ENCODE data around the gene THAP4. TPM values are rescaled to one million over a fixed set of nuclear protein-coding genes. Genes with fewer than 3 reads are reported as not detected.

THAP4 gene
- total and polyA plus RNA-seq, 2 of the 13 experiments (the other 11 are each of a cell fraction or from before 2014, with no cell fraction given), result 59.7 to 75.7 TPM

GRCh38 chr2:241673797-241674725 lies 37.1 kb upstream of the THAP4 start:
- ChIA-PET POLR2A (no interaction called here), CTCF (ENCODE audit: low intra/inter-chr PET ratio, low total read pairs) (no interaction called here)
- FAIRE-seq (no peak), ATAC-seq (peak; percentile 58), DNase-seq (ENCODE audit: low spot score) (peak; percentile 28)
- Histone ChIP-seq H3K27me3 (ENCODE audit: control insufficient read depth in 1 of 2, insufficient read depth in 2 of 2, low read length in 2 of 2) (no peaks in the 10 kb centered on the region), H3K36me3 (replicated peaks in 1 of 2; ENCODE audit: control insufficient read depth in 1 of 2, insufficient read depth in 2 of 2, low read length in 2 of 2) (peaks cover 38 to 73% of the 10 kb centered on the region in 2 experiments), H3K27ac (ENCODE audit: extremely low read length, insufficient read depth, low read length) (no peak overlapping the region), H3K79me2 (ENCODE audit: insufficient read depth, low read length) (no peaks in the 10 kb centered on the region), H3K9me3 (ENCODE audit: low read length) (no peaks in the 10 kb centered on the region), H3K4me3 (replicated peaks in 1 of 3; ENCODE audit: insufficient read depth in 1 of 3, low read depth in 2 of 3, low read length in 3 of 3) (no peak overlapping the region), H3K9ac (ENCODE audit: insufficient read depth, low read depth, low read length) (no peak overlapping the region), H3K4me1 (ENCODE audit: insufficient read depth, low read length) (no peaks in the 10 kb centered on the region), H3K4me2 (ENCODE audit: low read depth, low read length) (no peak overlapping the region), H2AFZ (ENCODE audit: low read length) (no peak overlapping the region), H4K20me1 (ENCODE audit: insufficient read depth, low read length) (no peaks in the 10 kb centered on the region)
- in situ Hi-C loops (cut with HindIII; ENCODE audit: extremely low pct_ligation_motif_present, low pct_unique_long_range_greater_than_20kb), result no loop called here
- 97% methylated on average over 21 of the region's 21 CpGs for WGBS (ENCODE audit: low lambda C conversion rate)
- BruUV-seq (replicated peaks), result no TSS peak
- intact Hi-C loops (cut with micrococcal nuclease; ENCODE audit: unreplicated experiment), result no loop called here
- TF ChIP-seq ZNF251 (CRISPR knock-in tag; IDR thresholded peaks at IDR 0.05), result no peak
- TF ChIP-seq FOXJ3 (CRISPR knock-in tag; IDR thresholded peaks at IDR 0.05; ENCODE audit: borderline replicate concordance), result no peak
- no peak for TF ChIP-seq ZSCAN5A (CRISPR knock-in tag; IDR thresholded peaks at IDR 0.05; ENCODE audit: borderline replicate concordance)
- TF ChIP-seq POLR2A (IDR thresholded peaks at IDR 0.05; ENCODE audit: insufficient read depth in 1 of 2, low read depth in 2 of 2, low read length in 2 of 2), result 0 out of 4 replicates have a peak, but pooled peaks of 1 of the 2 experiments have one; percentile 46
- TF ChIP-seq ZKSCAN1 (IDR thresholded peaks at IDR 0.05; ENCODE audit: low read length), result no peak
- no peak for TF ChIP-seq ETV6 (CRISPR knock-in tag; conservative IDR thresholded peaks at IDR 0.05)
- peak; percentile 11; the same call in 1 of the 2 replicates for TF ChIP-seq RAD21 (CRISPR knock-in tag; IDR thresholded peaks at IDR 0.05)
- TF ChIP-seq ZNF224 (CRISPR knock-in tag; IDR thresholded peaks at IDR 0.05), result no peak
- 0 out of 2 replicates have a peak, but pooled peaks have one; percentile 17 for TF ChIP-seq ZNF274 (CRISPR knock-in tag; IDR thresholded peaks at IDR 0.05)
- TF ChIP-seq ATF6 (CRISPR knock-in tag; conservative IDR thresholded peaks at IDR 0.05), result no peak
- TF ChIP-seq RBM22 (optimal IDR thresholded peaks at IDR 0.05; ENCODE audit: low read length), result peak; percentile 33
- no peak for TF ChIP-seq ZNF3 (CRISPR knock-in tag; IDR thresholded peaks at IDR 0.05)
- TF ChIP-seq KLF13 (CRISPR knock-in tag; IDR thresholded peaks at IDR 0.05), result 0 out of 2 replicates have a peak, but pooled peaks have one; percentile 29
- TF ChIP-seq SP4 (CRISPR knock-in tag; IDR thresholded peaks at IDR 0.05), result no peak
- no peak for TF ChIP-seq RNF2 (conservative IDR thresholded peaks at IDR 0.05; ENCODE audit: low read depth)
- no peak for TF ChIP-seq CEBPG (CRISPR knock-in tag; IDR thresholded peaks at IDR 0.05)
- no peak for TF ChIP-seq PRDM15 (CRISPR knock-in tag; IDR thresholded peaks at IDR 0.05)
- TF ChIP-seq ZC3H13 (CRISPR knock-in tag; IDR thresholded peaks at IDR 0.05), result peak; percentile 49; the same call in 1 of the 2 replicates
- TF ChIP-seq POLR2AphosphoS5 (IDR thresholded peaks at IDR 0.05; ENCODE audit: low read depth, low read length), result peak; percentile 45
